Upper lobe of left lung (tissue), 4 donors: ENCODE results near the gene ODAD2.

Experiments
- CTCF ChIP-seq, 6 experiments: fragments of 450-650 bp in 4 of 6; fragments of 200-600 bp in 2 of 6; sonication (generic) in 2 of 6; IDR thresholded peaks; one replicate each; pipeline ENCODE4 v1.5.1; 2016 to 2019; ENCODE audit warnings: antibody characterized with exemption in 6 of 6
- EP300 ChIP-seq, 4 donors: sonication (generic); formaldehyde crosslinking; IDR thresholded peaks; one replicate each; pipeline ENCODE4 v1.5.1; 2017; ENCODE audit warnings: antibody characterized with exemption in 4 of 4, control low read depth in 2 of 4
- POLR2A ChIP-seq, 4 donors: fragments of 450-650 bp; IDR thresholded peaks; one replicate each; pipeline ENCODE4 v1.5.1; 2016 to 2017; ENCODE audit warnings: antibody characterized with exemption in 4 of 4, mild to moderate bottlenecking in 2 of 4
- POLR2AphosphoS5 ChIP-seq, 2 donors: sonication (generic); formaldehyde crosslinking; IDR thresholded peaks; one replicate each; pipeline ENCODE4 v1.5.1; 2017; ENCODE audit warnings: antibody characterized with exemption in 2 of 2

- no peak for TF ChIP-seq POLR2AphosphoS5 (IDR thresholded peaks at IDR 0.05)
- no peak for TF ChIP-seq POLR2A (IDR thresholded peaks at IDR 0.05)
- TF ChIP-seq CTCF (IDR thresholded peaks at IDR 0.05) = no peak
- no peak for TF ChIP-seq EP300 (IDR thresholded peaks at IDR 0.05)
Measured at GRCh38 chr10:28001353-28001752, 2.5 kb upstream of the ODAD2 start.
